Measurements from ENCODE around the gene PRICKLE1.

The PRICKLE1 gene

GRCh38 chr12:42450248-42450647, 139.3 kb downstream of the PRICKLE1 start:
- no peak for DNase-seq (ENCODE audit: low read depth in 2 of 2)

DNA sequence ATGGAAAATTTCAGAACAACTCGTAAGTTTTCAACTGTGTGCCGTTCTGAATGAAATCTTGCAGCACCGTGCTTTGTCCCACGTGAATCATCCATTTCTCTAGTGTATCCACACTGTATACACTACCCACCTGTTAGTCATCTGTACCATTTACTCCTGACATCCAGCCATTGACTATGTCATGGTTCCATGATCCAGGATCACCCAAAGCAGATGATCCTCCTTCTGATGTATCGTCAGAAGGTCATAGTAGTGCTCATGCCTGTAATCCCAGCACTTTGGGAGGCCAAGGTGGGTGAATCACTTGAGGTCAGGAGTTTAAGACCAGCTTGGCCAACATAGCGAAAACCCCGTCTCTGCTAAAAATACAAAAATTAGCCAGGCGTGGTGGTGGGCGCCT, 140.7 kb downstream of the PRICKLE1 start:
- no peak for DNase-seq (ENCODE audit: low read depth in 2 of 2)

DNA sequence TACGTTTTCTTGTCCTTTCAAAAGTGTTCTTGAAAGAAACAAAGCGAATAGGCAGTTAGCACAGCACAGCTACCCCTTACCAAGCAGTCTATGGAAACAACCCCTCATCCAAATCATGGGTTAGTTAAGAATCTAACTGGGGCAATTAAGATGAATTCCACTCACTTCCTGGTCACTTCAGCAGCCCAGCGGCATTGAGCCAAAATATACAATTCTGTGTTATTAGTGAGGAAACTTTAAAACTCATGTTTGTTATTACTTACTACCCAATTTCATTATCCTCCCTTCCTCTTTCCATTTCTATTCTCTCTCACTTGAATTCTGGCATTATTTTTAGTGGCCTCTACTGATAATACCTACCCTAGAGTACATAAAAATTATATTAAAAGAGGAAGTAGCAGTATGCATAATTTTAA, 142.2 kb downstream of the PRICKLE1 start:
- no peak for DNase-seq (ENCODE audit: low read depth in 2 of 2)

DNA sequence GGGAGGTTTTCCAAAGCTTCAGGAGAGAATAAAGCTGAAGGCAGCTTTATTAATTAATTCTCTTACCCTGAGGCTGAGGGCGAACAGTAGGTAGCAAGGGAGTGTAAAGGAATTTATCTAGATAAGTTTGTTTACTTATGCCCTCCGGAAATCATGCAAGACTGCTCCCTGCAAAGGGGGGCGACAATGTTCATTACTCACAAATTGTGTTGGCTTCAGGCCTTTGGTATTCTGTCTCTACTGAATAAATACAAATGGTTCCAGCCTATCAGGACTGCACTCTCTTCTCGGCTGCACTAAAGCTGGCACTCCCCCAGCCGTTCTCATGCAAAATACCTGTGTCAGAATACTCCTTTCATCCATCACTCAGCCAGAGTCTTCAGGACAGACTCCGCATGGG, 142.8 kb downstream of the PRICKLE1 start:
- DNase-seq (ENCODE audit: low read depth in 2 of 2) = no peak

DNA sequence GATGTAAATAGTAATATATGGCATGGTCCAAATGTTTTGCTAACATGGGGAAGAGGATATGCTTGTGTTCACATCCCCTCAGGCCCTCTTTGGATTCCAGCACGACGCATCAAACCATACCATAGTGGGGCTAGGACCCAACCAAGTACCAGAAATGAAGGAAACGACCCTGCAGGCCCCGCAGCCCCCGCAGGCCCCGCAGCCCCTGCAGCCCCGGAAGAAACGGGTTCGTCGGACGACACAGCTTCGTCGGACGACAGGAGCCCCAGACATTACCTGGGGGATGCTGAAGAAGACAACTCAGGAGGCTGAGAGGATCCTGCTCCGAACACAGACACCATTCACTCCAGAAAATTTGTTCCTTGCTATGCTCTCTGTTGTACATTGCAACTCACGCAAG, 143.7 kb downstream of the PRICKLE1 start:
- DNase-seq (ENCODE audit: low read depth in 2 of 2) = no peak

GRCh38 chr12:42444192-42444943, 145.2 kb downstream of the PRICKLE1 start:
- DNase-seq (ENCODE audit: low read depth in 2 of 2) = no peak

- DNase-seq (ENCODE audit: low read depth in 2 of 2) = no peak
Measured at GRCh38 chr12:42442888-42443287, 146.7 kb downstream of the PRICKLE1 start.

- DNase-seq (ENCODE audit: low read depth in 2 of 2) = no peak
Measured at GRCh38 chr12:42442311-42442759, 147.2 kb downstream of the PRICKLE1 start.

DNA sequence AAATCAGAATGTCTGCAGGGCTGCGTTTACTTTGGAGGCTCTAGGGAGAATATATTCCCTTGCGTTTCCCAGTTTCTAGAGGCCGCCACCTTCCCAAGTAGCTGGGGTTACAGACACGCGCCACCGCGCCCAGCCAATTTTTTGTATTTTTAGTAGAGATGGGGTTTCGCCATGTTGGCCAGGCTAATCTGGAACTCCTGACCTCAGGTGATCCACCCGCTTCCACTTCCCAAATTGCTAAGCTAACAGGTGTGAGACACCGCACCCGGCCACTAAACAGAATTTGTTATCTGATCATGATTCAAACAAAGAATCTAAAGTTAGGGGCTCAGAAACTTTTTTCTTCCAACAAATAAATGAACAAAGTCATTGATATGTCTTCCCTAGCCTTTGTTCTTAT, 148.9 kb downstream of the PRICKLE1 start:
- no peak for DNase-seq (ENCODE audit: low read depth in 2 of 2)

DNA sequence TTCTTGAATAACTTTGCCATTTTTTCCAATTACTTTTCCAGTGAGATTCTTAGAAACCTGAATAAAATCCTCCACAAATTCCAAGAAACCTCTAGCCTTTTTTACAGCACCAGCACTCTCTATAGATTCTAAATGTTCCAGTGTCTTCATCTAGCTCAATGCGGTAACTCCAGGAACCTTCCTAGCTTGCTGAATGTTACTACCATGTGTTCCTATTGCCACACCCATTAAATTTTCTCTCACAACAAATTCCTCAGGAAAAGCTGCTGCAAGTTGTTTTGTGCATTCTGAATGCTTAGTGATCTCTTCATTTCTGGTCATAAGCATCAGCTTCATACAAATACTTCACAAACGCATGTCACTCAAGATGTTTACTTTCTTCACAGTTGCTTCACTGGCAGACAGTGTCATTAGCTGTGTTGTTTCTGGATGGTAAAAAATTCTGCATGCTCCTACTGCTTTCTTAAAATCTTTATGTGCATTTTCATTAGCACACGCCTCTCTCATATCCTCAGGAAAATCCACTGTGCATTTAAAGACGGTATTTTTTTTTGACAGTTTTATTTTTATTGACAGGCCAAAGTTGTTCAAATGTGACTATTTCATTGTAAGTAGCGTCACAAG, 156.9 kb downstream of the PRICKLE1 start:
- DNase-seq (ENCODE audit: low read depth in 2 of 2) = no peak

- no peak for DNase-seq (ENCODE audit: low read depth in 2 of 2)
Measured at GRCh38 chr12:42428850-42429249, 160.7 kb downstream of the PRICKLE1 start.

- no peak for DNase-seq (ENCODE audit: low read depth in 2 of 2)
Measured at GRCh38 chr12:42426746-42427145, 162.8 kb downstream of the PRICKLE1 start.

GRCh38 chr12:42422785-42423184, 166.8 kb downstream of the PRICKLE1 start:
- no peak for DNase-seq (ENCODE audit: low read depth in 2 of 2)

GRCh38 chr12:42421844-42422779, 167.4 kb downstream of the PRICKLE1 start:
- no peak for DNase-seq (ENCODE audit: low read depth in 2 of 2)

GRCh38 chr12:42420395-42420794, 169.2 kb downstream of the PRICKLE1 start:
- no peak for DNase-seq (ENCODE audit: low read depth in 2 of 2)

GRCh38 chr12:42410340-42410739, 179.2 kb downstream of the PRICKLE1 start:
- DNase-seq (ENCODE audit: low read depth in 2 of 2) = no peak

DNA sequence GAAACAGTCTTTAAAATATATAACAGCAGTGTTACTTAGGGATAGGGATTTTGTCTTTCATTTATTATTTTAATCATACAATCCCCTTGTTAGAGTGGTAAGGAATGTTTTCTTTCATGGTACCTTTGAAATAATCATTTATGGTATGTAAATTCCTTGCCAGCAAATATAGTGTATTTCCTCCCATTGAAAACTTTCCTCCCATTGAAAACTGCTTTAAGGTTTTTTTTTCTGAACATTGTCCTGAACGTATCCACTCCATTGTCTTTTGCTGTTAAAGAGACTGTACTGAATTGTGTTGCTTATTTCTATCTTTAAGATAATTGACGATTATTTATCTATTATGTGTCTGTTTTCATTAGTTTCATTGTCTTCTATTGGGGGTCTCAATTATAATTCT, 180.1 kb downstream of the PRICKLE1 start:
- no peak for DNase-seq (ENCODE audit: low read depth in 2 of 2)

DNA sequence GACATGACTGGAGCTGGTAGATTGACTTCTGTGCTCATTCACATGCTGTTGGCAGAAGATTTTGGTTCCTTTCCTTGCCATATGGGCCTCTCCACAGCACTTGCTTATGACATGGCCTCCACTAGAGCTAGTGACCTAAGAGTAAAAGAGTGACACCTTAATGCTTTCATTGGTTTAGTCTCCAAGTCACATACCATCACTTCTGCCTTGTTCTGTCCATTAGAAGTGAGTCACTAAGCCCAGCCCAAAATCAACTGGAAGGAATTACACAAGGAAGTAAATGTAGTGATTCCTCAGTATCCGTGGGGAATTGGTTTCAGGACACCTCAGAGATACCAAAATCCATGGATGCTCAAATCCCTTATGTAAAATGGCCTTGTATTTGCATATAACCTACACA, 182.2 kb downstream of the PRICKLE1 start:
- no peak for DNase-seq (ENCODE audit: low read depth in 2 of 2)

Measured in stimulated activated CD8-positive, alpha-beta memory T cell treated with anti-CD3 and anti-CD28 coated beads, Interleukin-2, amount 100 ng/mL, for 1 hour (primary cell).